NAMALWA (cell line): ENCODE results near the gene IGFBP6.
"Not testable (repeated sequence)": the region's sequence is repeated elsewhere in the genome, so short reads cannot be mapped to it uniquely, and the experiment has no call there.

Experiments used
- DNase-seq: peaks from one replicate; pipeline ENCODE4 v3.0.0-alpha.2; 2015; ENCODE audit warnings: low spot score

IGFBP6 gene

GRCh38 chr12:53096759-53097158, 708 bp upstream of the IGFBP6 start:
- DNase-seq: no peak

- no peak for DNase-seq
Measured at GRCh38 chr12:53097207-53097563, 282 bp upstream of the IGFBP6 start.

- no peak for DNase-seq
Measured at GRCh38 chr12:53098354-53098981, 1.0 kb downstream of the IGFBP6 start.

- peak; percentile 91 for DNase-seq
Measured at GRCh38 chr12:53099071-53099882, 1.8 kb downstream of the IGFBP6 start.

GRCh38 chr12:53100466-53101151, 3.1 kb downstream of the IGFBP6 start:
- DNase-seq: no peak

GRCh38 chr12:53101266-53101665, 3.8 kb downstream of the IGFBP6 start:
- no peak for DNase-seq

- DNase-seq: no peak
Measured at GRCh38 chr12:53101931-53102781, 4.7 kb downstream of the IGFBP6 start.

- DNase-seq: no peak
Measured at GRCh38 chr12:53102883-53103807, 5.7 kb downstream of the IGFBP6 start, which contains the start of gene SOAT2. SOAT2 (plus strand) TSS chr12:53103486; CDS start chr12:53103578, 92 bp downstream.

- DNase-seq: no peak
Measured at GRCh38 chr12:53103860-53104305, 6.4 kb downstream of the IGFBP6 start.

GRCh38 chr12:53105256-53105655, 7.8 kb downstream of the IGFBP6 start:
- DNase-seq: no peak

GRCh38 chr12:53105712-53106439, 8.4 kb downstream of the IGFBP6 start:
- no peak for DNase-seq

GRCh38 chr12:53107122-53107521, 9.7 kb downstream of the IGFBP6 start:
- no peak for DNase-seq

- not testable (repeated sequence) for DNase-seq
Measured at GRCh38 chr12:53112431-53112830, 15.0 kb downstream of the IGFBP6 start.

- no peak for DNase-seq
Measured at GRCh38 chr12:53113136-53113705, 15.8 kb downstream of the IGFBP6 start.

GRCh38 chr12:53113951-53114350, 16.5 kb downstream of the IGFBP6 start:
- DNase-seq: no peak

GRCh38 chr12:53115112-53115890, 17.8 kb downstream of the IGFBP6 start:
- DNase-seq: no peak

GRCh38 chr12:53115891-53116648, 18.6 kb downstream of the IGFBP6 start:
- DNase-seq: no peak

- no peak for DNase-seq
Measured at GRCh38 chr12:53118751-53119300, 21.4 kb downstream of the IGFBP6 start.
